ENCODE measurements around the gene ARRB2.

The ARRB2 gene

DNA sequence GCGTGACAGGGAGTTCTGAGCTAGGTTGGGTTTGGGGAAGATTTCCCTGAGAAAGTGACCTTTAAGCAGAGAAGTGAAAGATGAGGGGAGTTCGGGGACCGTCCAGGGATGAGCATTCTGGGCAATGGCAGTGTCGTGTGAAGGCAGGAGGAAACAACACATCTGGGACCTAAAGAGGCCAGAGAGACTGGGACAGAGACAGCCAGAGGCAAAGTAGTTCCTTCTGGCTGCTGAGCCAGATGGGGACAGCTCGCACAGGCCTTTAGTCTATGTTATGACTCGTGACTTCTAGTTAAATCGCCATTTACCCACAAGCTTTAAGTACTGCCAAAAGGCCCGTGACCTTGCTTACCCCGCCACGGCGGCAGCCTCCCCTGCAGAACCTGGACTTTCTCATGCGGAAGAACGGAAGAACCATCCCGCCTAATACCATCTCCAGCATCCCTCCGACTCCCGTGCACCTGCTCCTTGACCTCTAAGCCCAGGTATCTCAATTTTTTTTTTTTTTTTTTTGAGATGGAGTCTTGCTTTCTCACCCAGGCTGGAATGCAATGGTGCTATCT is 12.3 kb downstream of the ARRB2 start:
- in situ Hi-C loops (cut with MboI; ENCODE audit: low sequenced_read_pairs), result no loop called here

GRCh38 chr17:4724650-4725049 is 14.2 kb downstream of the ARRB2 start:
- in situ Hi-C loops (cut with MboI; ENCODE audit: low sequenced_read_pairs), result no loop called here

GRCh38 chr17:4725646-4726310 is 15.3 kb downstream of the ARRB2 start:
- in situ Hi-C loops (cut with MboI; ENCODE audit: low sequenced_read_pairs), result no loop called here

DNA sequence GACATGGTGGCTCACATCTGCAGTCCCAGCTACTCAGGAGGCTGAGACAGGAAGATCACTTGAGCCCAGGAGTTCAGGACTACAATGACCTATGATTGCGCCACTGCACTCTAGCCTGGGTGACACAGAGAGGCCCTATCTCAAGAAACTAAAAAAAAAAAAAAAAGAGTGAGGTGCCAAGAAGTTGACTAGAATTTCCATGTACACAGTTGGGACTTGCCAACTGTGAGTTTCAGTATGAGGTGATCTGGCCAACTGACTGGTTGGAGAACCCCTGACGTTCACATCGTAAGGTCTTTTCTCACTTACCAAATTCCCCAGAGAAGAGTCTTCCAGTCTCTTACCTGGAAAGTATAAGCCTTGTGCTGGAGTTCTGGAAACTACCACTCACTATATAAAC is 17.7 kb downstream of the ARRB2 start:
- in situ Hi-C loops (cut with MboI; ENCODE audit: low sequenced_read_pairs), result no loop called here

- in situ Hi-C loops (cut with MboI; ENCODE audit: low sequenced_read_pairs), result no loop called here
Observed at GRCh38 chr17:4733073-4733531, 22.7 kb downstream of the ARRB2 start.

- in situ Hi-C loops (cut with MboI; ENCODE audit: low sequenced_read_pairs), result no loop called here
Observed at GRCh38 chr17:4734857-4735475, 24.5 kb downstream of the ARRB2 start.

GRCh38 chr17:4735876-4736651 is 25.6 kb downstream of the ARRB2 start:
- in situ Hi-C loops (cut with MboI; ENCODE audit: low sequenced_read_pairs), result no loop called here

GRCh38 chr17:4738136-4739121 is 28.0 kb downstream of the ARRB2 start:
- in situ Hi-C loops (cut with MboI; ENCODE audit: low sequenced_read_pairs), result no loop called here

DNA sequence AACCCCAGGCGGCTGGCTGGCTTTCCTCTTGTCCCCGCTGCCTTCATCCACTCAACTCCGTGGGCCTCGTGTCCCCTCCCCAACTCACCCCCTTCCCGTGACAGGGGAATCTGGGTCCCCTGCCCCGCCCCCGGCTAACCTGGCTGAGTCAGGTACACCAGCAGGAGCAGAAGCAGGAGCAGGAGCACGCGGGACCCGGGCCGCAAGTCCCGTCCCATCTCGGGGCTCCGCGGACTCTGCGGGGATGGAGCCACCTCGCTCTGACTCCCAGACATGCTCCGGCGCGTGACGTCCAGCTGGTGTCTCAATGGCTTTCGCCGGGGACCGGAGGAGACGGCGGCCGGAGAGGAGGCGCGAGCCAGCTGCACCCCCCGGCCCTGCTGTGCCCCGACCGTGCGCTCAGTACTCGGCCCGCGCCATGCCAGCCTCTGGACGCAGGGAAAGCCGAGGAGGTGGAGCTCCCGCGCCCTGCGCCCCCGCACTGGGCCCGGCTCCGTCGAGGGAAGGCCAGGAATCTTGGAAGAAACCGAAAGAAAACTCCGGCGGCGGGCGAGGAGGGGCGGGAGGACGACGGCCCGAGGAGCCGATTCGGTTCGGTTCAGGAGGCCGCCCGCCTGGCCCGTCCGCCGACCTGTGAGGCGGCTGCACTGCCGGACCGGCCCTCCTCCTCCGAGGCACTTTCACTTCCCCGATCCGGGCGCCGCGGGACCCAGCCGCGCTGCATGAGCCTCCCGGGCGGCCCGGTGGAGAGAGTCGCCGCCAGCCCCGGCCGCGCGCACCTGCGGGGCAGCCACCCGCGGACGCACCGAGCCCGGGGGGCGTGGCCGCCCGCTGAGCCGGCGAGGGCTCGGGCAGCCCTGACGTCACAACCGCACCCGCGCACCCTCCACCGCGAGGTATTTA is 28.9 kb downstream of the ARRB2 start, which contains the start of the genes CXCL16 and ZMYND15:
TSS of gene CXCL16 (minus strand) at position 807 of the 903 bp plus-strand sequence. CDS start at position 218, 589 bp downstream.
TSS of gene ZMYND15 (plus strand) at position 712 of the 903 bp plus-strand sequence. CDS start 716 bp downstream, outside the sequence.
- in situ Hi-C loops (cut with MboI; ENCODE audit: low sequenced_read_pairs), result no loop called here

DNA sequence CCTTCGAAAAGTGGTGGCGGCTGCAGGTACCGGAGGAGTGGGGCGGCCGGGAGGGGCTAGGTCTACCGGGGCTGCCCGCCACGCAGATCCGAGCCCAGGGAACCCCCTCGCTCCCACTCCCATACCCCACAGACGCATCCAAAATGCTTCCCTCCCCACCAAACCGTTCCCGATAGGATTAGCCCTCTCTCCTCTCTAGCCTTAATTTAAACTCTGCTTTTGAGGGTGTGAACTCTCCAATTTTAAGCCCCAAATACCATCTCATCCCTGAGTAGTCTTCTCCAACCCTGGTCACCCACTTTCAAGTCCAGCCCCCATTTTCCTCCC is 29.6 kb downstream of the ARRB2 start:
- in situ Hi-C loops (cut with MboI; ENCODE audit: low sequenced_read_pairs), result no loop called here

DNA sequence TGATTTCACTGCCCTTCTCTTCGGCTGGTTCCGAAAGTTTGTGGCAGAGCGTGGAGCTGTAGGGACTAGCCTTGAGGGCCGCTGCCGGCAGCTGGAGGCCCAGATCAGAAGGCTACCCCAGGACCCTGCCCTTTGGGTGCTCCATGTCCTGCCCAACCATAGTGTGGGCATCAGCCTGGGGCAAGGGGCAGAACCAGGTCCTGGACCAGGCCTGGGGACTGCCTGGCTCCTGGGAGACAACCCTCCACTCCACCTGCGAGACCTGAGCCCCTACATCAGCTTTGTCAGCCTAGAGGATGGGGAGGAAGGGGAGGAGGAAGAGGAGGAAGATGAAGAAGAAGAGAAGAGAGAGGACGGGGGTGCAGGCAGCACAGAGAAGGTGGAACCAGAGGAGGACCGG is 30.2 kb downstream of the ARRB2 start:
- in situ Hi-C loops (cut with MboI; ENCODE audit: low sequenced_read_pairs), result no loop called here

- in situ Hi-C loops (cut with MboI; ENCODE audit: low sequenced_read_pairs), result no loop called here
Observed at GRCh38 chr17:4741544-4741943, 31.1 kb downstream of the ARRB2 start.

- in situ Hi-C loops (cut with MboI; ENCODE audit: low sequenced_read_pairs), result no loop called here
Observed at GRCh38 chr17:4742133-4742532, 31.7 kb downstream of the ARRB2 start.

DNA sequence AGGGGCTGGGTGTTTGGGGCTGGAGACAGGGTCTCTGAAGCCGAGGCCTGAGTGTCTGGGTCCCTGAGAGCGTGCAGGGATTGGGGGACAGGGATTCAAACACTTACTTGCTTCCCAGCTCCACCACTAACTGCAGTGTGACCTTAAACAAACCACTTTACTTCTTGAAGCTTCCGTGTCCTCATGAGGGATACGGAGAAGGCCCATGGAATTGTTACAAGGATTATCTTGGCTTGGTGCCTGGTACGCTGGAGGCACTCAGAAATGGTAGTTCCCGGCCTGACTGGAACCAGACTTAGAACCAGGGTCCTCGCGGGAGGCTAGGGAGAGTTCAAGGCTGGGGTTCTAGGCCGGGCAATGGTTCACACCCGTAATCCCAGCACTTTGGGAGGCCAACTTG is 32.2 kb downstream of the ARRB2 start:
- in situ Hi-C loops (cut with MboI; ENCODE audit: low sequenced_read_pairs), result no loop called here

DNA sequence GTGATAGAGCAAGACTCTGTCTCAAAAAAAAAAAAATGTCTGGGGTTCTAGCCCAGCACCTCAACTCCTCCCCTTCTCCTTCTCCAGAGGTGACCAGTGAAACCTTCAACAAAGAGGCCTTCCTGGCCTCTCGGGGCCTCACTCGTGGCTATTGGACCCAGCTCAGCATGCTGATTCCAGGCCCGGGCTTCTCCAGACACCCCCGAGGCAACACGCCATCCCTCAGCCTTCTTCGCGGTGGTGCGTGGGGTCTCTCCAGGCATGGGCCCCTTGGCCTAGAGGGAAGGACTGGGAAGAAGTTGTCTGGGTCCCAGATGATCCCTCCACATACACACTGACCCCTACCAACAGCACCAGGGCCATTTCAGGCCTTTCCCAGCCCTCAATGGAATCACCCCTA is 32.8 kb downstream of the ARRB2 start:
- in situ Hi-C loops (cut with MboI; ENCODE audit: low sequenced_read_pairs), result no loop called here

GRCh38 chr17:4743898-4744297 is 33.5 kb downstream of the ARRB2 start:
- in situ Hi-C loops (cut with MboI; ENCODE audit: low sequenced_read_pairs), result no loop called here

DNA sequence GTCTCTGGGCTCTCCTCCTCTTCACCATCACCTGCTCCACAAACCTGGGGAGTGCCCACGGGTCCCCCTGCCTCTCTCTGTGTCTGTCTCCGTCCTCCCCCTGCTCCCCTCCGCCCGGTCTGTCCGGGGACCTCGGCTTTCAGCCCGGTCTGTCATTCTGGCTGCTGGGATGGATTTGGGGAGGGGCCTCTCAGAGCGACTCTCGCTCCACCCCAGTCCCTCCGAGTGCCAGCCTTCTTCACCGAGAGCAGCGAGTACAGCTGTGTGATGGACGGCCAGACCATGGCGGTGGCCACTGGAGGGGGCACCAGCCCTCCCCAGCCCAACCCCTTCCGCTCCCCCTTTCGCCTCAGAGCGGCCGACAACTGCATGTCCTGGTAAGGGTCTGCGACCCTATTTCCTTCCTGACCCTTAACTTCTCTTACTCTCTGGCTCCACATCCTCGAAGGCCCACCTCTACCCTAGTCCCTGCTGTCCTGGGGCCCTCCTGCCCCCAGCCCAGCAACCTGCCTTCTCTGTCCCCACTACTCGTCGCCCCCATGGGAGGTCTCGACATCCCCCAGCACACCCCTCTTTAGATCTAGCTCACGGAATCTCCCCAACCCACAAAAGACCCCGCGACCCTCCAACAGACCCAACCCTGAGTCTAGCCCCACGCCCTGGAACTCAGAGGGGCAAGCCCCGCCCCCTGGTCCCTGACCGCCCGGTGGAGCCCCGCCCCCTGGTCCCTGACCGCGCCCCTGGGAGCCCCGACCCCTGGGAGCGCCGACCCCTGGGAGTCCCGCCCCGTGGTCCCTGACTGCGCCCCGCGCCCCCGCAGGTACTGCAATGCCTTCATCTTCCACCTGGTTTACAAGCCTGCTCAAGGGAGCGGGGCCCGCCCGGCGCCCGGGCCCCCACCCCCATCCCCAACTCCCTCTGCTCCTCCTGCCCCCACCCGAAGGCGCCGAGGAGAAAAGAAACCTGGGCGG is 34.9 kb downstream of the ARRB2 start:
- in situ Hi-C loops (cut with MboI; ENCODE audit: low sequenced_read_pairs), result no loop called here

DNA sequence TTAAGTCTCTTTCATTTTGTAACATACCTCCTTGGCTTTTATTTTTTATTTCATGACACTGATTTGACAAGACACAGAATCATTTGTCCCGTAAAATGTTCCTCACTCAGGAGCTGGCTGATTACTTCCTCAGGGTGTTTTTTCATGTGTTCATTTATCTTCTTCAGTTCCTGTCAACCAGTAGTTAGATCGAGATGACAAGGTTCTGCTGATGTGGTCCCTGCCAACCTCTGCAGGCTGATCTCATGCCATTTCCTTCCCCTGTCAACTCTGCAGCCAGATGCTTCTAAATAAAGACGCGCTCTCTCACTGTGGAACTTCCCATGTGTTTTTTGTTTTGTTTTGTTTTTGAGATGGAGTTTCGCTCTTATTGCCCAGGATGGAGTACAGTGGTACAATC is 37.4 kb downstream of the ARRB2 start:
- in situ Hi-C loops (cut with MboI; ENCODE audit: low sequenced_read_pairs), result no loop called here
